ENCODE data around the gene RPL6. TPM values are rescaled to one million over a fixed set of nuclear protein-coding genes. Genes with fewer than 3 reads are reported as not detected.
"Not testable (repeated sequence)": the region's sequence is repeated elsewhere in the genome, so short reads cannot be mapped to it uniquely, and the experiment has no call there.

Gene RPL6
- total RNA-seq, 1 donor from 2014 or later: 1,680 TPM

- H3K27ac Mint-ChIP-seq; H3K4me3 Mint-ChIP-seq (ENCODE audit: low read depth); H3K9me3 Mint-ChIP-seq; H3K27me3 Mint-ChIP-seq (ENCODE audit: low read depth); H3K36me3 Mint-ChIP-seq (ENCODE audit: low read depth); DNase-seq (ENCODE audit: low spot score); intact Hi-C loops (cut with micrococcal nuclease): not testable (repeated sequence)
- peaks cover 12% of the 10 kb centered on the region for H3K4me1 Mint-ChIP-seq (ENCODE audit: low read depth)
Observed at GRCh38 chr12:112415457-112415856, 6.1 kb upstream of the RPL6 start.

GRCh38 chr12:112413855-112414625, 4.6 kb upstream of the RPL6 start:
- Mint-ChIP-seq H3K36me3 (ENCODE audit: low read depth) (peaks cover 3% of the 10 kb centered on the region), H3K9me3 (no peaks in the 10 kb centered on the region), H3K4me3 (ENCODE audit: low read depth) (no peak overlapping the region), H3K27me3 (ENCODE audit: low read depth) (no peaks in the 10 kb centered on the region), H3K4me1 (ENCODE audit: low read depth) (peaks cover 4% of the 10 kb centered on the region), H3K27ac (no peak overlapping the region)
- no peak for DNase-seq (ENCODE audit: low spot score)
- intact Hi-C loops (cut with micrococcal nuclease): no loop called here

- Mint-ChIP-seq H3K36me3 (ENCODE audit: low read depth) (peaks cover 44% of the 10 kb centered on the region), H3K9me3 (no peaks in the 10 kb centered on the region), H3K27me3 (ENCODE audit: low read depth) (no peaks in the 10 kb centered on the region), H3K27ac (peak overlapping the region; percentile 100), H3K4me1 (ENCODE audit: low read depth) (peaks cover 27% of the 10 kb centered on the region), H3K4me3 (ENCODE audit: low read depth) (peak overlapping the region; percentile 99)
- no peak for DNase-seq (ENCODE audit: low spot score)
- intact Hi-C loops (cut with micrococcal nuclease): loop anchor here (1.0 to 5.0 kb wide), 4 partner anchors 8 to 568 kb away; partner anchors contain the start of genes ERP29, HECTD4, MAPKAPK5 and PTPN11
Observed at GRCh38 chr12:112409906-112410244, 470 bp upstream of the RPL6 start.

- Mint-ChIP-seq H3K27me3 (ENCODE audit: low read depth) (no peaks in the 10 kb centered on the region), H3K36me3 (ENCODE audit: low read depth) (peaks cover 52% of the 10 kb centered on the region), H3K4me1 (ENCODE audit: low read depth) (peaks cover 27% of the 10 kb centered on the region), H3K27ac (peak overlapping the region; percentile 100), H3K9me3 (no peaks in the 10 kb centered on the region), H3K4me3 (ENCODE audit: low read depth) (peak overlapping the region; percentile 99)
- intact Hi-C loops (cut with micrococcal nuclease): loop anchor here (1.0 to 5.0 kb wide), 4 partner anchors 10 to 566 kb away; partner anchors contain the start of genes ERP29, HECTD4, MAPKAPK5 and PTPN11
- no peak for DNase-seq (ENCODE audit: low spot score)
Observed at GRCh38 chr12:112408621-112409020, 784 bp downstream of the RPL6 start.

- H3K4me3 Mint-ChIP-seq (ENCODE audit: low read depth): peak overlapping the region; percentile 99
- intact Hi-C loops (cut with micrococcal nuclease): loop anchor here (5.0 kb wide), 2 partner anchors 395 to 565 kb away; partner anchors contain the start of genes ERP29, MAPKAPK5 and TMEM116
- not testable (repeated sequence) for H3K9me3 Mint-ChIP-seq; DNase-seq (ENCODE audit: low spot score); H3K27me3 Mint-ChIP-seq (ENCODE audit: low read depth)
- H3K27ac Mint-ChIP-seq: peak overlapping the region; percentile 42
- H3K4me1 Mint-ChIP-seq (ENCODE audit: low read depth): peaks cover 27% of the 10 kb centered on the region
- peaks cover 55% of the 10 kb centered on the region for H3K36me3 Mint-ChIP-seq (ENCODE audit: low read depth)
Observed at GRCh38 chr12:112407683-112408082, 1.7 kb downstream of the RPL6 start.

GRCh38 chr12:112406519-112407488, 2.6 kb downstream of the RPL6 start:
- H3K36me3 Mint-ChIP-seq (ENCODE audit: low read depth): peaks cover 55% of the 10 kb centered on the region
- intact Hi-C loops (cut with micrococcal nuclease): loop anchor here (5.0 kb wide), 2 partner anchors 395 to 565 kb away; partner anchors contain the start of genes ERP29, MAPKAPK5 and TMEM116
- no peaks in the 10 kb centered on the region for H3K27me3 Mint-ChIP-seq (ENCODE audit: low read depth)
- peaks cover 27% of the 10 kb centered on the region for H3K4me1 Mint-ChIP-seq (ENCODE audit: low read depth)
- H3K9me3 Mint-ChIP-seq: no peaks in the 10 kb centered on the region
- DNase-seq (ENCODE audit: low spot score): no peak
- peak overlapping the region; percentile 99 for H3K4me3 Mint-ChIP-seq (ENCODE audit: low read depth)
- no peak overlapping the region for H3K27ac Mint-ChIP-seq

GRCh38 chr12:112401903-112402498, 7.4 kb downstream of the RPL6 start:
- no peak overlapping the region for H3K4me3 Mint-ChIP-seq (ENCODE audit: low read depth)
- H3K36me3 Mint-ChIP-seq (ENCODE audit: low read depth): peaks cover 31% of the 10 kb centered on the region
- intact Hi-C loops (cut with micrococcal nuclease): no loop called here
- DNase-seq (ENCODE audit: low spot score): no peak
- H3K27me3 Mint-ChIP-seq (ENCODE audit: low read depth): no peaks in the 10 kb centered on the region
- no peaks in the 10 kb centered on the region for H3K9me3 Mint-ChIP-seq
- H3K27ac Mint-ChIP-seq: no peak overlapping the region
- peaks cover 8% of the 10 kb centered on the region for H3K4me1 Mint-ChIP-seq (ENCODE audit: low read depth)

GRCh38 chr12:112401054-112401453, 8.4 kb downstream of the RPL6 start:
- peaks cover 4% of the 10 kb centered on the region for H3K4me1 Mint-ChIP-seq (ENCODE audit: low read depth)
- H3K9me3 Mint-ChIP-seq: no peaks in the 10 kb centered on the region
- H3K4me3 Mint-ChIP-seq (ENCODE audit: low read depth): no peak overlapping the region
- H3K27me3 Mint-ChIP-seq (ENCODE audit: low read depth): no peaks in the 10 kb centered on the region
- intact Hi-C loops (cut with micrococcal nuclease): no loop called here
- no peak overlapping the region for H3K27ac Mint-ChIP-seq
- no peak for DNase-seq (ENCODE audit: low spot score)
- peaks cover 23% of the 10 kb centered on the region for H3K36me3 Mint-ChIP-seq (ENCODE audit: low read depth)

- no peak overlapping the region for H3K4me3 Mint-ChIP-seq (ENCODE audit: low read depth)
- H3K36me3 Mint-ChIP-seq (ENCODE audit: low read depth): no peaks in the 10 kb centered on the region
Observed at GRCh38 chr12:112393328-112393727, 16.1 kb downstream of the RPL6 start.

GRCh38 chr12:112389922-112390654, 19.3 kb downstream of the RPL6 start:
- H3K4me3 Mint-ChIP-seq (ENCODE audit: low read depth); H3K9me3 Mint-ChIP-seq; H3K27me3 Mint-ChIP-seq (ENCODE audit: low read depth); H3K27ac Mint-ChIP-seq; DNase-seq (ENCODE audit: low spot score); H3K36me3 Mint-ChIP-seq (ENCODE audit: low read depth): not testable (repeated sequence)
- intact Hi-C loops (cut with micrococcal nuclease): loop anchor here (5.0 kb wide), 1 partner anchor 313 kb away; no protein-coding TSS in a partner anchor
- peaks cover 15% of the 10 kb centered on the region for H3K4me1 Mint-ChIP-seq (ENCODE audit: low read depth)

More at GRCh38 chr12:112393328-112393727, 16.1 kb downstream of the RPL6 start:
- DNase-seq (ENCODE audit: low spot score): no peak
- Mint-ChIP-seq H3K4me1 (ENCODE audit: low read depth) (no peaks in the 10 kb centered on the region), H3K9me3 (no peaks in the 10 kb centered on the region), H3K27me3 (ENCODE audit: low read depth) (peaks cover 6% of the 10 kb centered on the region), H3K27ac (no peak overlapping the region)
- intact Hi-C loops (cut with micrococcal nuclease): no loop called here

- intact Hi-C loops (cut with micrococcal nuclease): loop anchor here (5.0 kb wide), 1 partner anchor 312 kb away; no protein-coding TSS in a partner anchor
- H3K4me1 Mint-ChIP-seq (ENCODE audit: low read depth): peaks cover 15% of the 10 kb centered on the region
- peaks cover 6% of the 10 kb centered on the region for H3K27me3 Mint-ChIP-seq (ENCODE audit: low read depth)
- H3K36me3 Mint-ChIP-seq (ENCODE audit: low read depth): no peaks in the 10 kb centered on the region
- no peak for DNase-seq (ENCODE audit: low spot score)
- H3K4me3 Mint-ChIP-seq (ENCODE audit: low read depth): no peak overlapping the region
- H3K9me3 Mint-ChIP-seq: no peaks in the 10 kb centered on the region
- no peak overlapping the region for H3K27ac Mint-ChIP-seq
Observed at GRCh38 chr12:112389228-112389627, 20.2 kb downstream of the RPL6 start.

GRCh38 chr12:112386726-112387125, 22.7 kb downstream of the RPL6 start:
- H3K27me3 Mint-ChIP-seq (ENCODE audit: low read depth): peaks cover 5% of the 10 kb centered on the region
- peaks cover 20% of the 10 kb centered on the region for H3K4me1 Mint-ChIP-seq (ENCODE audit: low read depth)
- DNase-seq (ENCODE audit: low spot score): no peak
- H3K9me3 Mint-ChIP-seq: no peaks in the 10 kb centered on the region
- intact Hi-C loops (cut with micrococcal nuclease): loop anchor here (1.0 to 5.0 kb wide), 4 partner anchors 188 to 441 kb away; no protein-coding TSS in a partner anchor
- no peak overlapping the region for H3K4me3 Mint-ChIP-seq (ENCODE audit: low read depth)
- no peaks in the 10 kb centered on the region for H3K36me3 Mint-ChIP-seq (ENCODE audit: low read depth)
- H3K27ac Mint-ChIP-seq: peak overlapping the region; percentile 88
